Stimulated activated CD8-positive, alpha-beta memory T cell treated with anti-CD3 and anti-CD28 coated beads, Interleukin-12 subunit alpha, Interleukin-12 subunit beta, amount 100 ng/mL, for 24 hours (primary cell): ENCODE measurements around the gene USP25.
"Not testable (repeated sequence)": the region's sequence is repeated elsewhere in the genome, so short reads cannot be mapped to it uniquely, and the experiment has no call there.

ENCODE experiments used
- DNase-seq: peaks from one replicate; pipeline ENCODE4 v3.0.0-alpha.2; 2020; ENCODE audit errors: extremely low read depth

The USP25 gene

GRCh38 chr21:15732290-15732995 is 2.7 kb downstream of the USP25 start:
- no peak for DNase-seq

DNA sequence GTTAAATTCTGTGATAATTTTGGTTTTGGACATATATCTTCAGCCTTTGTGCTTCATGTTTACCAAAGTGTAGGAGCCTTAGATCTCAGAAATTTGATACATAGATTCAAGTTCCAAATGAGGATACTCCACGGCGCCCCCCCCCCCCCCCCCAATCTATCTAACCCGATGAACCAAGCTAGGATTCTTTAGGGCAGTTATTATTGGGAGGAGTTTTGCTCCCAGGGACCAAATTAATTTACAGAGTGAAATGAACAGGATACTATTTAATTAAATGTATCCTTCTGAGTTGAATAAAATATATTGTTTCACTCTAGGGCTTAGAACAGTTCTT is 3.2 kb downstream of the USP25 start:
- no peak for DNase-seq

- no peak for DNase-seq
These were observed 5.6 kb downstream of the USP25 start for GRCh38 chr21:15735409-15735808.

- not testable (repeated sequence) for DNase-seq
These were observed 6.1 kb downstream of the USP25 start for GRCh38 chr21:15735931-15736330.

DNA sequence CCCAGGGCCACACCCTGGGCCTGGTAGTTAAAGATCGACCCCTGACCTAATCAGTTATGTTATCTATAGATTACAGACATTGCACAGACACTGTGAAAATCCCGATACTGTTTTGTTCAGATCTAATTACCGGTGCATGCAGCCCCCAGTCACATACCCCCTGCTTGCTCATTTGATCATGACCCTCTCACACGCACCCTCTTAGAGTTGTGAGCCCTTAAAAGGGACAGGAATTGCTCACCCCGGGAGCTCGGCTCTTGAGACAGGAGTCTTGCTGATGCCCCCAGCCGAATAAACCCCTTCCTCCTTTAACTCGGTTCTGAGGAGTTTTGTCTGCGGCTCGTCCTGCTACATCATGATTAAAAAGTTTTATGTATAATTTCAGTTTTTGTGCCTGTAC is 9.0 kb downstream of the USP25 start:
- not testable (repeated sequence) for DNase-seq

- no peak for DNase-seq
These were observed 10.6 kb downstream of the USP25 start for GRCh38 chr21:15740383-15740782.

- DNase-seq = no peak
These were observed 11.7 kb downstream of the USP25 start for GRCh38 chr21:15741510-15741909.

- no peak for DNase-seq
These were observed 12.4 kb downstream of the USP25 start for GRCh38 chr21:15742052-15742670.

DNA sequence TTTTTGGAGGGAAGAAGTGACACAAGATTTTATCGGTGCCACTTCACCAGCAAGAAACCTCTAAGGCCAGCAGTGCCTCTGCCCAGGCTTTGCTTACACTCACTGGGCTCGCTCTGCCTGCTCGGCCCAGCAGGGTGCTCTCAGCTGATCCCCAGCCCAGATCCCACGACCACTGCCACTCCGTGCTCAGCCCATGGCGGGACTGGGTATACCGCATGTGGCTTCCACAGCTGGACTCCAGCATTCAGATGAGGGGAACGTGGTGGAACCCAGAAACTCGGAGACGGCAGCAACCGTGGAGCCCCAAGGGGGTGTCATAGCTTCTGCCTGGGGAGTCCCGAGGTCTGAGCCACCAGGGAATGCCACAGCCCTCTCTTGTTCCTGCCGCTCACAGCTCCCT is 12.9 kb downstream of the USP25 start:
- DNase-seq = no peak

DNA sequence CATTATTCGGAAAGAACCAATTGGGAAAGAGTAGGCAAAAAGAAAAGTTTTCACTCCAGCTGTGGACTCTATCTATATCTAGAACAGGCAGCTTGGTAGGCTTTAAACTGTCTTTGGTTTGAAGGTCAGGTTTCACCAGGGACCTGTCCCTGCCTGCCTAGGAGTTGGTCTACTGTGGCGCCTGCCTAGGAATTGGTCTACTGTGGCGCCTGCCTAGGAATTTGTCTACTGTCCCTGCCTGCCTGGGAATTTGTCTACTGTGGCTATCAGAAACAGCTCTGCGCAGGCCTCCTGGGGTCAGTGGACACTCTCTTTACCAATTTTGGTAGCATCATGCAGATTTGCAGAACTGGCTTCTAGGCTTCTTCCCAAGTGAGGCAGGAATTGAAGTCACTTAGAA is 13.8 kb downstream of the USP25 start:
- DNase-seq = no peak

DNA sequence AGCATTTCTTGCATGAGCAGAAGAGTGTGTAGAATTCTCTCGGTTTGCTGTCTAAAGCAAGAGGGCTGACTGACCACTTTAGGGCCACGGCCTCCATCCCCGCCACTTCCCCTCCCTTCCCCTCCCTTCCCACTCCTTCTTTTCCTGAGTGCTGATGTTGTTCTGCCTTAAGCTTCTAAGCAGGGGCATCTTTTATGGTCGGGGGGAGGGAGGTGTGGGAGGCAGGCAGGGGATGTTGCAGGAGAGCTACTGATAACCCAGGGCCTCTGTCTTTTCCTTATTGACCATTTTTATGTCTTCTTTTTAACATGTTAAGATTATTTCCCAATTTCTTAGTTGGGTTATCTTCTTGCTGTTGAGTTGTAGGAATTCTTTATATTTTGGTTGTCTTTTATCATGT is 15.1 kb downstream of the USP25 start:
- DNase-seq = no peak

DNA sequence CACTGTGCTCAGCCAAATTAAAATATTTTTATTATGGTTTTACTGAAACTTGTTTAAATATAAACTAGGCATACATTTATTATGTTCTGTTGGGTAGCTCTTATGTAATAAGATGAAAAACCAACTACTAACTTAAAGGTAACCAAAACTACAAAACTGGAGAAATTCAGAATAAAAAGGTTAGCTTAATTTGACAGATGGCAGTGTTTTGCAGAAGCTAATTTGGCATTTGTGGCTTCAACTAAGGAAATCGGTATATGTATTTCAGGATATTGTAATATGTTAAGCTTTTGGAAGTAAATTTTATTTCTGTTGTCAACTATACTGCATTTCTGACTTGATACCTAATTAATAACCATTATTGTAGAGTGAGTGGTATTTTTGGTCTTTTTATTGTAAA is 18.8 kb downstream of the USP25 start:
- DNase-seq = no peak

DNA sequence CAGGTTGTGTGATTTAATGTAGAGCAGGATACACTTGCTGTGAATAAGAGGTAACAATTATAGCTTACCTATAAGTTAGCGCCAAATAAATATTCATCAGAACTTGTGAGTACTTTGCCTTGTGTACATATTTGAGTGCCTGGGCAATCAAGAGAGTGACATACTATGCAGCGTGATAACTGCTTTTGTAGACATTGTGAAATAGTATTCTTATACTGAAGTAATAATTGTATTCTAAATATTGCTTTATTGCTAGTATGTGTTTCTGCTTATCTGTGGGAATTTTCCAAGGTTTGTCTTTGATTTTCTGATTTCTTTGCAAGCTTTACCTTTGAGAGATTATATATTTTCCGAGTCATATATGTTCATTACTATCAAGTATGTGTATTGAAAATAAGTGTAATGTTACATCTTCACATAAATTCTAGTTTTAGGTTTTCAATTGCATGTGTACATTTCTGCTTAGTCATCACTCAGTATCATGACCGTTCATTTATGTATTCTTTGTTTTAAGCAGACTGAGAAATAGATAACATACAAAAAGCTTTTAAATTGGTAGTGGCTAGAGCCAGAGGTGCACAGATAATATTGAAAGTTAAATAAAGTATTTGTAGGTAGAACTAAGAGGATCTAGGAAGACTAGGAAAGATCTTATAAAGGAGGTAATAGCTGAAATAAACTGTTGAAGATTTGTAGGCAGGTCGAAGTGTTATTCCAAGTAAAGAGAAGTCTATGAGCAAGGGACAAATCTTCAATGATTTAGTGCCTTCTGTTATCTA is 19.5 kb downstream of the USP25 start:
- no peak for DNase-seq

GRCh38 chr21:15749861-15750159 is 20.0 kb downstream of the USP25 start:
- no peak for DNase-seq

- DNase-seq = no peak
These were observed 21.3 kb downstream of the USP25 start for GRCh38 chr21:15751037-15751436.

GRCh38 chr21:15751546-15751945 is 21.8 kb downstream of the USP25 start:
- no peak for DNase-seq

- no peak for DNase-seq
These were observed 23.1 kb downstream of the USP25 start for GRCh38 chr21:15752763-15753407.

DNA sequence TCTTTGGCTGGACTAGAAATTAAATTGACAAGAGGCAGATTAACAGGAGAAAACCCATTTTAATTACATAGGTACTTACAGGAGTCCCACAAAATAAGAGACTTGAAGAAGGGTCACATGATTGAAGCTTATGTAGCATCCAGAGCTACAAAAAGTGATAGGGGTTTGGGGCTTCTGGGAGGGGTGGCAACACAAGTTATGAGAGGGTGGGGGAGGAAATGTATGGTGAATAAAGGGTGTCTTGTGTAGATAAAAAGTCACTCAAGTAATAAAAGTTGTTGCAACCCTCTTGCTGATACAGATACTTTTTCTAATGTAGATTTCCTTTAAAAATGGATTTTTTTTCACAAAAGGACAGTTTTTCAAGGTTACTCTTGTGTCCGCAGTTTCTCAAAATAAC is 24.0 kb downstream of the USP25 start:
- DNase-seq = no peak

GRCh38 chr21:15754640-15755039 is 24.9 kb downstream of the USP25 start:
- DNase-seq = no peak

DNA sequence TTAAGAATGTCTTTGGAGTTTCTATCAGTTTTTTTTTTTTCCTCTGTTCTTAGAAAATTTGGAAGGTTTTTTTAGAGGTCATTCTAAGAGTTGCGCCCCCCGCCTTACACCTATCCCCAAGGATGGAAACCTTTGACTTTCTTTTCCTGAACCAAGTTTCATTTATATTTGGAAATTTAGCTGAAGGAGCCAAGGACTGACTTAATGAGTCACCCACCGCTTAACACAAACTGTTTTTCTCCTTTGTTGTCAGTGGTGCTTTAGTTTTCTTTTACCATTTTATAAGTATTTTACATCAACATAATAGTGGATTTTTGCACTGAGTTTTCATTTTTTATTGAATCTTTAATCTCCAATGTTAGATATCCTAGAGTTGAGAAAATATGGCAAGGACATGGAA is 25.3 kb downstream of the USP25 start:
- no peak for DNase-seq

- no peak for DNase-seq
These were observed 29.7 kb downstream of the USP25 start for GRCh38 chr21:15759469-15759868.

DNA sequence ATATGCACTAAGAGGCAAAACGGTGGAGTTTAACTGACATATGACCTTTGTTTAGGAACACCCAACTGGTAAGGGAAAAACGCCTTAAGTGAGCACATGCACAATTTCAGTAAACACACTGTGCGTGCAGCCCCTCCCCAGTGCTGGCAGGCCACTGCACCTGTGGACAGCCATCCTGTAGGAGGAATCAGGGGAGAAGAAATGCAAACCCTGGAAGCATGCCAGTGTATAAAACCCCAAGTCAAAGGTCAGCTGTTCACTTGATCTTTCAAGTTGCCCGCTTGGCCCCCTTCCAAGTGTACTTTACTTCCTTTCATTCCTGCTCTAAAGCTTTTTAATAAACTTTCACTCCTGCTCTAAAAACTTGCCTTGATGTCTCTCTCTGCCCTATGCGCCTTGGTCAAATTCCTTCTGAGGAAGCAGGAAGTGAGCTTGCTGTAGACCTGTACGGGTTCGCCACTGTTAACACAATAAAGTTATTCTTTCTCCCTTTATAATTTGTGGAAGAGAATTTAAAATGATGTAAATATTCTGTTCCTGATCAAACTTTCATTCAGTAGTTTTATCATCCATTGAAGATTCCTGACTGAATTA is 31.8 kb downstream of the USP25 start:
- no peak for DNase-seq
